K562 (cell line): ENCODE data around the gene ATP6V0E2. TPM values are rescaled to one million over a fixed set of nuclear protein-coding genes. Genes with fewer than 3 reads are reported as not detected.

Experiments
- ATAC-seq: fragments of 200-7000 bp; cut with Tn5 transposase; 3 replicates; pipeline ENCODE4 v1.9.1; 2020; ENCODE audit warnings: moderate library complexity
- BruUV-seq: library from RNA; stranded (reverse); fragments of 400-500 nt; replicated peaks from 2 replicates; lab custom pipeline; 2021; lab: Mats Ljungman, UMichigan
- CTCF ChIA-PET: fragments of 300-600 bp; formaldehyde crosslinking; extraction: SDS; loops from one replicate; lab custom pipeline; 2021; ENCODE audit warnings: low intra/inter-chr PET ratio; lab: Yijun Ruan, JAX
- POLR2A ChIA-PET: fragments of 300-600, 350-650 bp; sonication (Branson Sonifier 250); formaldehyde crosslinking; extraction: SDS; loops from one replicate; lab custom pipeline; 2021; ENCODE audit warnings: antibody characterized with exemption, inconsistent platforms; lab: Yijun Ruan, JAX
- DNase-seq, 4 experiments: peaks; one replicate each; pipeline versions ENCODE4 v3.0.0 to v3.0.0-alpha.2; 2011 to 2018; ENCODE audit warnings: low spot score in 3 of 4, mixed read lengths in 3 of 4; ENCODE audit errors: extremely low read depth in 1 of 4
- FAIRE-seq: peaks from 2 replicates; lab custom pipeline; 2011; peaks lifted over from hg19 to GRCh38; lab: Jason Lieb, UNC
- H2AFZ ChIP-seq: 2 replicates; pipeline ENCODE4 v1.6.0; 2011; ENCODE audit warnings: low read depth, low read length, control low read depth, inconsistent platforms
- H3K27ac ChIP-seq: fragments of 200-600 bp; 3 replicates; pipeline ENCODE4 v1.8.0; 2011; ENCODE audit warnings: low read depth, mild to moderate bottlenecking, control low read depth, inconsistent platforms, low read length, moderate library complexity, mixed read lengths; ENCODE audit errors: extremely low read depth
- H3K27me3 ChIP-seq, 2 experiments: fragments of 300-600 bp in 1 of 2; 2 replicates in 1 of 2; 3 replicates in 1 of 2; pipeline versions ENCODE4 v1.6.0 to v1.8.0; 2011; ENCODE audit warnings: inconsistent platforms in 2 of 2, low read length in 2 of 2, mild to moderate bottlenecking in 1 of 2, mixed read lengths in 1 of 2, moderate library complexity in 1 of 2; ENCODE audit not compliant: control insufficient read depth in 2 of 2, insufficient read depth in 2 of 2
- H3K36me3 ChIP-seq: fragments of 300-600 bp; 3 replicates; pipeline ENCODE4 v1.8.0; 2011; ENCODE audit warnings: mild to moderate bottlenecking, low read length, inconsistent platforms; ENCODE audit not compliant: control insufficient read depth, insufficient read depth
- H3K4me1 ChIP-seq, 2 experiments: fragments of 200-600 bp in 1 of 2; replicated peaks in 1 of 2; 2 replicates in 1 of 2; 3 replicates in 1 of 2; pipeline versions ENCODE4 v1.5.1 to v1.8.0; 2011; ENCODE audit warnings: inconsistent platforms in 2 of 2, low read length in 2 of 2, mild to moderate bottlenecking in 1 of 2, mixed read lengths in 1 of 2, moderate library complexity in 1 of 2; ENCODE audit not compliant: control insufficient read depth in 2 of 2, insufficient read depth in 2 of 2
- H3K4me2 ChIP-seq: 2 replicates; pipeline ENCODE4 v1.6.1; 2011; ENCODE audit warnings: low read length, control low read depth, inconsistent platforms, mixed read lengths; ENCODE audit not compliant: insufficient read depth
- H3K4me3 ChIP-seq: fragments of 200-600 bp; sonication (generic), shearing (Covaris generic); 2 replicates; pipeline ENCODE4 v1.5.1; 2016; ENCODE audit warnings: control low read depth, inconsistent platforms
- H3K79me2 ChIP-seq: fragments of 200-600 bp; 3 replicates; pipeline ENCODE4 v1.8.0; 2011; ENCODE audit warnings: low read length, inconsistent platforms; ENCODE audit not compliant: control insufficient read depth, insufficient read depth
- H3K9ac ChIP-seq, 2 experiments: 2 replicates each; pipeline versions ENCODE4 v1.6.0 to v1.6.1; 2011; ENCODE audit warnings: low read depth in 2 of 2, low read length in 2 of 2, control low read depth in 1 of 2, inconsistent platforms in 1 of 2, mild to moderate bottlenecking in 1 of 2, mixed read lengths in 1 of 2; ENCODE audit not compliant: insufficient read depth in 1 of 2
- H3K9me1 ChIP-seq: one replicate; pipeline ENCODE4 v1.6.0; 2011; ENCODE audit warnings: inconsistent platforms, mild to moderate bottlenecking, low read length, moderate library complexity; ENCODE audit not compliant: control insufficient read depth, insufficient read depth
- H3K9me3 ChIP-seq: replicated peaks from 2 replicates; pipeline ENCODE4 v1.5.1; 2011; ENCODE audit warnings: low read depth, low read length, inconsistent platforms; ENCODE audit not compliant: control insufficient read depth, insufficient read depth
- H4K20me1 ChIP-seq: replicated peaks from 2 replicates; pipeline ENCODE4 v1.6.1; 2011; ENCODE audit warnings: low read length, inconsistent platforms, mixed read lengths; ENCODE audit not compliant: control insufficient read depth, insufficient read depth
- ARHGAP35 ChIP-seq: fragments of 450-650 bp; IDR thresholded peaks from 2 replicates; pipeline ENCODE4 v1.6.1; 2018; ENCODE audit not compliant: partially characterized antibody
- CTCF ChIP-seq, 3 experiments: IDR thresholded peaks in 2 of 3; conservative IDR thresholded peaks in 1 of 3; 2 replicates each; pipeline ENCODE4 v1.5.1; 2011 to 2012; ENCODE audit warnings: low read length in 3 of 3, mild to moderate bottlenecking in 3 of 3, control low read depth in 2 of 3, improper control_type of control experiment in 1 of 3, inconsistent platforms in 1 of 3, low read depth in 1 of 3, mixed read lengths in 1 of 3, moderate library complexity in 1 of 3; ENCODE audit not compliant: insufficient read depth in 2 of 3
- EGR1 ChIP-seq: fragments of 450-650 bp; conservative IDR thresholded peaks from 2 replicates; pipeline ENCODE4 v1.6.1; 2017; ENCODE audit warnings: mild to moderate bottlenecking
- ELF2 ChIP-seq: fragments of 250-450 bp; sonication (Bioruptor Pico); IDR thresholded peaks from 2 replicates; pipeline ENCODE4 v1.5.0; 2021; ENCODE audit warnings: mild to moderate bottlenecking
- NKRF ChIP-seq: fragments of 450-650 bp; IDR thresholded peaks from 2 replicates; pipeline ENCODE4 v1.6.1; 2016; ENCODE audit warnings: borderline replicate concordance
- RBBP5 ChIP-seq: fragments of 200-600 bp; sonication (generic); IDR thresholded peaks from 2 replicates; pipeline ENCODE4 v1.6.1; 2012; ENCODE audit warnings: borderline replicate concordance, mild to moderate bottlenecking, low read length, control low read depth, inconsistent platforms; ENCODE audit not compliant: insufficient read depth, poor library complexity, severe bottlenecking
- SMARCE1 ChIP-seq: fragments of 450-650 bp; IDR thresholded peaks from 2 replicates; pipeline ENCODE4 v1.7.1; 2016; ENCODE audit warnings: mild to moderate bottlenecking
- UBTF ChIP-seq, 2 experiments: IDR thresholded peaks; 2 replicates each; pipeline ENCODE4 v1.6.1; 2012; ENCODE audit warnings: improper control_type of control experiment in 2 of 2, low read depth in 2 of 2, low read length in 2 of 2, borderline replicate concordance in 1 of 2
- WHSC1 ChIP-seq: IDR thresholded peaks from one replicate; pipeline ENCODE4 v1.6.1; 2012; ENCODE audit warnings: low read length, control low read depth, inconsistent platforms
- ZKSCAN8 ChIP-seq: fragments of 200-800 bp; sonication (Bioruptor generic); IDR thresholded peaks from 2 replicates; pipeline ENCODE4 v1.6.1; 2016; ENCODE audit warnings: missing genetic modification characterization, missing compliant biosample characterization
- ZNF766 ChIP-seq: fragments of 200-800 bp; sonication (Bioruptor generic); conservative IDR thresholded peaks from 2 replicates; pipeline ENCODE4 v1.6.1; 2016; ENCODE audit warnings: missing genetic modification characterization, missing compliant biosample characterization
- WGBS: fragments of 100-300 bp; shearing (Covaris generic); methylation state at CpG from one replicate; pipeline ENCODE4 v1.1.6; 2016; ENCODE audit warnings: low coverage, mixed read lengths; ENCODE audit not compliant: insufficient coverage; ENCODE audit errors: missing lambda C conversion rate; 5-methylcytosine and 5-hydroxymethylcytosine counted together
- in situ Hi-C: fragments of 300-500 bp; cut with MboI; formaldehyde crosslinking; loops from 4 replicates; pipeline ENCODE4 v1.15.0; 2018; ENCODE audit warnings: inconsistent platforms, mixed read lengths
- intact Hi-C: fragments of 100-400 bp; cut with micrococcal nuclease; formaldehyde crosslinking; loops from 2 replicates; pipeline ENCODE4 v1.14.2; 2022
- polyA plus RNA-seq, 8 experiments: library from polyadenylated mRNA; depleted of rRNA in 4 of 8; stranded (reverse) in 5 of 8; unstranded in 3 of 8; fragments of >200 nt; fragmentation: Nextera tagmentation in 2 of 8; fragmentation: Illumina TruSeq in 1 of 8; extraction: Ambion mirVana in 2 of 8; extraction: Trizol in 1 of 8; gene quantifications; 2 replicates each; pipeline versions ENCODE4 v1.2.1 to v1.2.3, GENCODE V29; 2011 to 2014; ENCODE audit warnings: inconsistent platforms in 1 of 8, missing spikeins in 1 of 8
- total RNA-seq, 7 experiments: library from RNA; depleted of rRNA in 6 of 7; stranded (reverse); fragments of >200 nt in 6 of 7; fragmentation: Illumina TruSeq in 2 of 7; extraction: Trizol in 2 of 7; gene quantifications; 2 replicates each; pipeline versions ENCODE4 v1.2.1 to v1.2.3, GENCODE V29; 2011 to 2021; ENCODE audit warnings: low replicate concordance in 1 of 7

ATP6V0E2 gene
- total and polyA plus RNA-seq, 9 of the 15 experiments (the other 6 are each of a cell fraction or from before 2014, with no cell fraction given): 0.55 to 18.5 (median 10.9) TPM

GRCh38 chr7:149855361-149856305 is 18.1 kb upstream of the ATP6V0E2 start:
- CTCF ChIA-PET: no interaction called here
- peak overlapping the region; percentile 11; the same call in 1 of the 2 replicates for H3K4me2 ChIP-seq
- intact Hi-C loops: no loop called here
- TF ChIP-seq WHSC1 (peak; percentile 26), ZNF766 (CRISPR knock-in tag) (peak; percentile 83), ELF2 (CRISPR knock-in tag) (no peak), RBBP5 (peak; percentile 42), NKRF (no peak), ARHGAP35 (no peak), SMARCE1 (0 out of 2 replicates have a peak, but pooled peaks have one; percentile 42), ZKSCAN8 (CRISPR knock-in tag) (no peak), UBTF (IDR thresholded peaks at IDR 0.05; ENCODE audit: borderline replicate concordance in 1 of 2, low read depth in 2 of 2, low read length in 2 of 2) (0 out of 4 replicates have a peak, but pooled peaks of 1 of the 2 experiments have one; percentile 21), EGR1 (peak; percentile 79), CTCF (IDR thresholded peaks at IDR 0.05 in 2 of 3, conservative IDR thresholded peaks at IDR 0.05 in 1 of 3; ENCODE audit: insufficient read depth in 2 of 3, low read depth in 1 of 3, low read length in 3 of 3) (0 out of 6 replicates have a peak, but pooled peaks of 1 of the 3 experiments have one; percentile 9)

More at GRCh38 chr7:149855361-149856305, 18.1 kb upstream of the ATP6V0E2 start:
- no peaks in the 10 kb centered on the region for H3K36me3 ChIP-seq
- no peaks in the 10 kb centered on the region for H3K9me3 ChIP-seq
- WGBS: 49% methylated on average over 16 of the region's 16 CpGs
- H3K9ac ChIP-seq: peak overlapping the region in 1 of 2 experiments; percentile 75; a peak in 1 of 4 replicates
- peak overlapping the region; percentile 66 for H2AFZ ChIP-seq
- POLR2A ChIA-PET: interaction anchor here (0.6 to 1.9 kb wide), 3 partner anchors 11 to 15 kb away, joined by 3 to 5 read pairs (median 5); no protein-coding TSS in a partner anchor
- in situ Hi-C loops: loop anchor here (25.0 kb wide), 1 partner anchor 182 kb away; no protein-coding TSS in a partner anchor
- H3K4me3 ChIP-seq: no peak overlapping the region
- no peaks in the 10 kb centered on the region for H3K9me1 ChIP-seq
- H3K4me1 ChIP-seq: peaks cover 14 to 20% of the 10 kb centered on the region in 2 experiments
- BruUV-seq: no TSS peak
- no peak overlapping the region for H3K27ac ChIP-seq
- peaks cover 13 to 32% of the 10 kb centered on the region in 2 experiments; a peak in 4 of 5 replicates for H3K27me3 ChIP-seq
- DNase-seq (peak; percentile 68 to 81 (median 76)), ATAC-seq (peak; percentile 74), FAIRE-seq (peak; percentile 71)
- H4K20me1 ChIP-seq: peaks cover 5% of the 10 kb centered on the region; the same call in 1 of the 2 replicates
- no peaks in the 10 kb centered on the region for H3K79me2 ChIP-seq
